ENCODE measurements around the gene MED17.
"Not testable (repeated sequence)": the region's sequence is repeated elsewhere in the genome, so short reads cannot be mapped to it uniquely, and the experiment has no call there.

Gene MED17, protein sequence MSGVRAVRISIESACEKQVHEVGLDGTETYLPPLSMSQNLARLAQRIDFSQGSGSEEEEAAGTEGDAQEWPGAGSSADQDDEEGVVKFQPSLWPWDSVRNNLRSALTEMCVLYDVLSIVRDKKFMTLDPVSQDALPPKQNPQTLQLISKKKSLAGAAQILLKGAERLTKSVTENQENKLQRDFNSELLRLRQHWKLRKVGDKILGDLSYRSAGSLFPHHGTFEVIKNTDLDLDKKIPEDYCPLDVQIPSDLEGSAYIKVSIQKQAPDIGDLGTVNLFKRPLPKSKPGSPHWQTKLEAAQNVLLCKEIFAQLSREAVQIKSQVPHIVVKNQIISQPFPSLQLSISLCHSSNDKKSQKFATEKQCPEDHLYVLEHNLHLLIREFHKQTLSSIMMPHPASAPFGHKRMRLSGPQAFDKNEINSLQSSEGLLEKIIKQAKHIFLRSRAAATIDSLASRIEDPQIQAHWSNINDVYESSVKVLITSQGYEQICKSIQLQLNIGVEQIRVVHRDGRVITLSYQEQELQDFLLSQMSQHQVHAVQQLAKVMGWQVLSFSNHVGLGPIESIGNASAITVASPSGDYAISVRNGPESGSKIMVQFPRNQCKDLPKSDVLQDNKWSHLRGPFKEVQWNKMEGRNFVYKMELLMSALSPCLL

DNA sequence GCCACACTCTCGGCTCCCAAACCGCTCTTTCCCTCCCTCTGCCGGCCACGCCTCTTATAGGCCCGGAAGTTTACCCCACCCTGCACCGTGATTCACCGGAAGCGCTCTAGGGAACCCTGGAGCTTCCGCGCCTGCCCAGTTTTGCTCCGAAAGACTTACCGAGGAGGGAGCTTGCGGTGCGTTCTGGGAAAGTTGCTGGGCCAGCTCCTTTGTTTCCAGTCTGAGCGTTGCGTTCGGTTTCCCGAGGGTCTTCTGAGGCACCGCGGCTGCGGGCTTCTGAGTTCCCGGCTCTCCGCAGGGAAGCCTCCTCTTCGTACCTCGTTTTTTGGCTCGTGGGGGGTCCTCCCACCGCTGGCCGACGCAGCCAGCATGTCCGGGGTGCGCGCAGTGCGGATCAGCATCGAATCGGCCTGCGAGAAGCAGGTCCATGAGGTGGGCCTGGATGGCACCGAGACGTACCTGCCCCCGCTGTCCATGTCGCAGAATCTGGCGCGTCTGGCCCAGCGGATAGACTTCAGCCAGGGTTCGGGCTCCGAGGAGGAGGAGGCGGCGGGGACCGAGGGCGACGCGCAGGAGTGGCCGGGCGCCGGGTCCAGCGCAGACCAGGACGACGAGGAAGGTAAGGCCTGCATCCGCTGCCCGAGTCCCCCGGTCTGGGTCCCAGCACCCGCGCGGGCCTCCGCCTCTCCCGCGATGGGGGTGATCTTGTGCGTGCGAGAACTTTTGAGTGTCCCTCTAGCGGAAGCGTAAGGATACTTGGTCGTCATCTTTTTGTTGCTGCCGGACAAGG is at the start of gene MED17:
MED17 (plus strand) TSS at position 138 of the 790 bp plus-strand sequence; CDS start at position 370, 232 bp downstream.
- DNase-seq (ENCODE audit: low read depth in 1 of 2, low spot score in 1 of 2), result peak; percentile 81

DNA sequence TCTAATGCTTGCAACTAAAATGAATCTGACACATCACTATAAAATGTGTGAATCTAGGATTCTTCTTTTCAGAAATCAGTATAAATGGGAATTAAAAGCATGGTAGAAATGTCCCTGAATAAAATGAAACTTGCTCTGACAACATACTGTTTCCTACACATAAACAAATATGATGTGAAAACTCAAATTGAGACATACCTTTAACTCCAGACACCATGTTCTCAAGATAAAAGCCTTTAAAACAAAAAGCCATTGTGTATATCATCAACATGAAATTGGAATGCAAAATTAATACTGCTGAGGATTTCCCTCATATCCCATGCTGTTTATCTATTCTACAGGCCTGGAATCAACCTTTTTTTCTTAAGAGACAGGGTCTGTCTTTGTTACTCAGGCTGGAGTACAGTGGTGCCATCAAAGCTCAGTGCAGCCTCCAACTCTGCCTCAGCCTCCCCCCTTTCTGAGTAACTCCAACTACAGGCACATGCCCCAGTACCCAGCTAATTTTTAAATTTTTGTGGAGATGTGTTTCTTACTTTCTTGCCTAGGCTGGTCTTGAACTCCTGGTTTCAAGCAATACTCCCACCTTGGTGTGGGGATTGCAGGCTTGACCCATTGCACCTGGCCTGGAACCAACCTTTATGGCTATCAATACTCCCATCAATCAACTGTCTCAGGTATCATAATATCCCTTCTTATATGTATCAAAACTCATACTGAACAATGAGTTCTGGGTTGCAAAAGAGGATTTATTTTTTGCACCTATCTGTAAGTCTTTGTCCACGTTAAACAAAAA is 49.5 kb upstream of the MED17 start:
- DNase-seq (ENCODE audit: low read depth in 1 of 2, low spot score in 1 of 2), result no peak

DNA sequence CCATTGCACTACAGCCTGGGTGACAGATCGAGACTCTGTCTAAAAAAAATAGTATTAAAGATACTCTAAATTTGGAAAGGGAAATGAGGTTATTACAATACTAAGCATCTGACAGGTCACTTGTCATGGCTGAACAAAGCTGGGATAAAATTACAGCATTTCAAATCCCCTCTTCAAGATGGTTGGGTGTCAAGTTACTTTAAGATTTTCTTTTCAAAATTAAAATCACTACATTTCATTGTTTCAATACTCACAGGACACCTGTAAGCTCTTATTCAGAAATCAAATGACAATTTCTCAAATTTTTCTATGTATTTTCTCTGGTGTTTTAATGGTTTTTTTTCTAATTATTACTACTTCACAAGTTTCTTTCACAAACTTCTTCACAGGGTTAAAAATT is 48.5 kb upstream of the MED17 start:
- DNase-seq (ENCODE audit: low read depth in 1 of 2, low spot score in 1 of 2), result no peak

DNA sequence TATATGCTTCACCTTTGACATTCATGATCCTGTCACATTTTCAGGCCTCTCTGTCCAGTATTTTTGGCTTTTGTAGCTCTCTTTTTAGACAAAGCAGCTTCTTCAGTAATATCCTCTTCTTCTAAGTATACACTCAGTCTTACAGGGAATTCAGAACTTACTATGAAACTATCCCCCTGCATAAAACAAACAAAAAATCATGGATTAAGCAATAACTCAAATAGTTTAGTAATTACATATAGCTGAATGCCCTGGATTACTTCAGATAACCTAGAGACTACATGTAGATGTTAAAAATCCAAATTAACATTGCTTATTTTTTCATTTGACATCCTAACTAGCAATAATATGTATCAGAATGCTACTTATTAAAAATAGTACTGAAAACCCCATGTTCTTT is 48.0 kb upstream of the MED17 start:
- DNase-seq (ENCODE audit: low read depth in 1 of 2, low spot score in 1 of 2), result no peak

DNA sequence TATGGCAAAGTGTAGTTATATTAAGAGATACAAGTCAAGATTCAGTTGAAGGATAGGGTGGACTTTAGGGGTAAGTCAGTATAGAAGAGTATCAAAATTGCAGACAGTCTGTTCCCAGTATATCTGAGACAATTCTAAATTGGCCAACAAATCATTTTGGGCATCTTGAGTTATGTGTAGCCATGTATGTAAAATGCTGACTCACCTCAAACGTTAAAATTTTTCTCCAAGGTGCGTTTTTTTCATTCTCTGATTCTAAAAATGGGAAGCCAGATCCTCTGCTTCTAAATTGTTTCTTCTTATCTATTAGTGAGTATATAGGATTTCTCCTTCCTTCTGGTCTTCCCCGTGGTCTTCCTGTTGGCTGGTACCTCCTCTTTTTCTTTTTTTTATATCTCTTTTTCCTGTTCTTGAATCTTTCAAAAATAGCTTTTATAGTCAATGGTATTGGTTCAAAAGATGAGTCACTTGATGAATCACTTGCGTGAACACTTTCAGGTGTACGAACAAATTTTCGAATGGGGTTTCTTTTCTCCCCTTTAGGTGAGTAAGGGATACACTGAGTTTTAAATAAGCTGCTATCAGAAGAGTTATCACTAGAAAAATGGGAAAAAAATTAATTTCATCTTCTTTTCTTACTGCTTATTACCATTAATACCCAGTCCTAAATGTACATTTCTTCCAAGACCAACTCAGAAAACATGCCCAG is 46.0 kb upstream of the MED17 start:
- no peak for DNase-seq (ENCODE audit: low read depth in 1 of 2, low spot score in 1 of 2)

DNA sequence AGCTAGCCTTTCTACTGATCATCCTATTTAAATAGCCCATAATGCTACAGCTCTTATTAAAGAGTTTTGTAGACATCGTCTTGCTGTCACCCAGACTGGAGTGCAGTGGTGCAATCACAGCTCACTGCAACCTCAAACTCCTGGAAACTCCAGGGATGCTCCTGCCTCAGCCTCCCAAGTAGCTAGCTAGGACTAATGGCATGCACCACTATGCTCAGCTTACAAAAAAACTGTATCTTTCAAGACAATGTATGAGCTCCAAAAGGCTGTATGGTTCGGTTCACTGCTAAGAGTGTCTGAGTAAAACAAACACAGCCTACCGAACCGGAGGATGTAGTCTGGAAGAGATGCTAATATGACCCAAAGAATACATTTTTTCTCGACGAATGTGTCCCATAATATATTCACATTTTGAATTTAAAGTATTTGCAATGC is 45.4 kb upstream of the MED17 start:
- no peak for DNase-seq (ENCODE audit: low read depth in 1 of 2, low spot score in 1 of 2)

DNA sequence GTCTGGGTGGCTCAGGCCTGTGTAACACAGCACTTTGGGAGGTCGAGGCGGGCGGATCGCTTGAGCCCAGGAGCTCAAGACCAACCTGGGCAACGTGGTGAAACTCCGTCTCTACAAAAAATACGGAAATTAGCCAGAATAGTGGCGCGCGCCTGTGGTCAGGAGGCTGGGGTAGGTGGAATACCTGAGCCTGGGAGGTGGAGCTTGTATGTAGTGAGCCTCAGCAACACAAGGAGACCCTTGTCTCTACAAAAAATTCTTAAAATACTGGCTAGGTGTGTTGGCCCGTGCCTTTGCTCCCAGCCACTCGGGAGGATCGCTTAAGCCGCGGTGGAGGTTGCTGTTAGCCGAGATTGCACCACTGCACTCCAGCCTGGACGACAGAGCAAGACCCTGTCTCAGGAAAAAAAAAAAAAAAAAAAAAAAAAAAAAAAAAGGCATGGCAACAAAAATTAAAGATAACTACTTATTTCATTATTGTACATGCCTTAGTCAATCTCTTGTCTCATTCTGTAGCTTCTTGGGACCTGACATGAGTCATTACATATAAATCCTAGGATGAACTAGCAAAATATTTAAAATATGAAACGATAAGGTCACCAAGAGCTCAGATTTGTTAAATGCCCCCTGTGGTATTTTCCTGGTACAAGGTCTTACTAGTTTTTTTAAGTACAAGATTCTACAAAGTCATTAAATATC is 43.9 kb upstream of the MED17 start:
- DNase-seq (ENCODE audit: low read depth in 1 of 2, low spot score in 1 of 2), result peak in 1 of 2 donors; percentile 10

DNA sequence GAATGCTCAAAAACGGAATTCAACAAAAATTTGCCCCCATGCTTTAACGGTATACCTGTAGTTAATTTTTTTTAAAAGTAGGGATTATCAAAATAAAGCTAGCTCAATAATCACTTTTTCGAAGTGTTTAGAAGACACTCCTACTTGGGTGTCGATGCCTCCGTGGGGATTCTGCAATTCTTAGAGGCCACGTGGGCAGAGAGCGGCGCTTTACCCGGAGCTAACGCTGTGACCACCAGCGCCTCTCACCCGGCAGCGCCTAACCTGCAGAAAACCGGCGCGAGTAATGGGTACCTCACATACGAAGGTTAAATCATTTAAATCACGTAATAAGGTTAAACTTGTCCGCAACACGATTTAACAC is 43.4 kb upstream of the MED17 start:
- DNase-seq (ENCODE audit: low read depth in 1 of 2, low spot score in 1 of 2), result peak; percentile 29 to 45

DNA sequence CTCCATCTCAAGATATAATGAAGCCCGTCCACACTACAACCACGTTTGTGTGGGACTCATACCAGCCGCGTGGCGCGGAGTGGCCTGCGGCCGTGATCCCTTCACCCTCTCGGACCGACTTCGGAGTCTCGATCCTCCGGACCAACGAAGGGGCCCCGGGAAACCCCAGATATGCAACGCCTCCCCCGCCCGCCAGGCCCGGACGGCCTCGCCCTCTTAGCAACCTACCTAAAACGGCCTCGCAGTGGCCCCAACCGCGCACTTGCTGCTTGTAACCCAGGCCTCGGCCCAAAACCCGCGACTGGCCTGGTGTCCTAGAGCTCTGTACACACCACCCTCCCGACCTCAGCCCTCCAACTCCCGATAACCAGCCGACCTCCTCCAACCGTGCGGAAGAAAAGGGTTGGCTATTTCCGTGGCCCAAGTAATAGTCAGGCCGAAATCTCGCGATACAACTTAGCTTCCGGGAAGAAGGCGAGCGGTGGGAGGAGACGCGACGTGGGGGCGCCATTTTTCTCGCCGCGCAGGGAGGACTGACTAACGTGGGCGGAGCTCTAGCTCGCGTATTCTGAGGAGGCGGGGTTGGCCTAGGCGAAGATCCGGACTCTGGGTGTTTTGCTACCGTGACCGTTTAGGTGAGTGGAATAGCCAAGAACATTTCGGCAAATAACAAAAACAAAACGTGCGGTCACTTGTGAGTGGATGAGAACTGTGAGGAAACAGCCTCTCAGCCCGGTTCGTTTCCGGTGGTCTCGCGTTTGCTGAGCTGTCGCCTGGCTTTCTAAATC is 42.8 kb upstream of the MED17 start, which contains the start of the genes C11orf54 and TAF1D:
C11orf54 (plus strand) TSS at position 579 of the 788 bp plus-strand sequence. CDS start 5,722 bp downstream, outside the sequence.
TAF1D (minus strand) TSS at position 402 of the 788 bp plus-strand sequence. CDS start 2,191 bp downstream, outside the sequence.
- peak; percentile 89 to 92 for DNase-seq (ENCODE audit: low read depth in 1 of 2, low spot score in 1 of 2)

DNA sequence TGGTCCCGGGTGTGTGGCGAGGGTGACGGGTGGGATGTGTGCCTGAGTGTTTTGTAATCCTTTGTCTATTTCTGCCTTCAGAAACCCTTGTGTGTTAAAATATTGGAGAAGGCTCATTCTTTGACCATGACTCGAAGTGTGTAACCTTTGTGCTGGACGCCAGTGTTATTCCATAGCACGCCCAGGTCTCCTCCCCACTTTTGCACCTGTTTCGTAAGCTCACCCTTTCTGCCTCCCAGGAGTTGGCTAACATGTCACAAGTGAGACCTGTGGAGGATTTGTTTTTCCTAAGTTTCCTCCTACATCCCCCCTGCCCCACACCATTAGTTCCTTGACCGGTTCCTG is 42.2 kb upstream of the MED17 start:
- DNase-seq (ENCODE audit: low read depth in 1 of 2, low spot score in 1 of 2), result no peak

DNA sequence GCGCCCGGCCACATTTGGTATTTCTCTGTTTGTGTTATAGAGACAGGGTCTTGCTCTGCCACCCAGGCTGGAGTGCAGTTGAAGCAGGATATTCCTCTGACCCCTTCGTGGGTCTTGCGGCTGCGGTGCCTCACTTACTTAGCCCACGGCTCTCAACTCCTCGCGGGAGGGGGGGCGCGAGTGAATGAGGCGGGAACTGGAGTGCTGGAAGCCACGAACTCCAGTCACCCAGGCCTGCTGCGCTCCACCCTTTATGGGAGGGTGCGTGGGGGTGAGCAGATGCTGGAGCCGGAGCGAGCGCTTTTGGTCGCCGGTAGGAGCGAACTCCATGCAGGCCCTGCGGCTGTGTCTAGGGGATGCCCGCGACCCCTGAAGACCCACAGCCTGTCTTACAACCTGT is 40.8 kb upstream of the MED17 start:
- no peak for DNase-seq (ENCODE audit: low read depth in 1 of 2, low spot score in 1 of 2)

DNA sequence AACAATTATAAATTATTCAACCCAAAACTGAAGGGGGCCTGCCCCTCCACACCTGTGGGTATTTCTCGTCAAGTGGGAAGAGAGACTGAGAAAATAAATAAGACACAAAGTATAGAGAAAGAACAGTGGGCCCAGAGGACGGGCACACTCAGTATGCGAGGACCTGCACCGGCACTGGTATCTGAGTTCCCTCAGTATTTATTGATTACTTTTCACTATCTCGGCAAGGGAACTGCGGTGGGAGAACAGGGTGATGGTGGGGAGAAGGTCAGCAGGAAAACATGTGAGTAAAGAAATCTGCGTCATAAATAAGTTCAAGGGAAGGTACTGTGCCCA is 39.4 kb upstream of the MED17 start:
- DNase-seq (ENCODE audit: low read depth in 1 of 2, low spot score in 1 of 2), result no peak

DNA sequence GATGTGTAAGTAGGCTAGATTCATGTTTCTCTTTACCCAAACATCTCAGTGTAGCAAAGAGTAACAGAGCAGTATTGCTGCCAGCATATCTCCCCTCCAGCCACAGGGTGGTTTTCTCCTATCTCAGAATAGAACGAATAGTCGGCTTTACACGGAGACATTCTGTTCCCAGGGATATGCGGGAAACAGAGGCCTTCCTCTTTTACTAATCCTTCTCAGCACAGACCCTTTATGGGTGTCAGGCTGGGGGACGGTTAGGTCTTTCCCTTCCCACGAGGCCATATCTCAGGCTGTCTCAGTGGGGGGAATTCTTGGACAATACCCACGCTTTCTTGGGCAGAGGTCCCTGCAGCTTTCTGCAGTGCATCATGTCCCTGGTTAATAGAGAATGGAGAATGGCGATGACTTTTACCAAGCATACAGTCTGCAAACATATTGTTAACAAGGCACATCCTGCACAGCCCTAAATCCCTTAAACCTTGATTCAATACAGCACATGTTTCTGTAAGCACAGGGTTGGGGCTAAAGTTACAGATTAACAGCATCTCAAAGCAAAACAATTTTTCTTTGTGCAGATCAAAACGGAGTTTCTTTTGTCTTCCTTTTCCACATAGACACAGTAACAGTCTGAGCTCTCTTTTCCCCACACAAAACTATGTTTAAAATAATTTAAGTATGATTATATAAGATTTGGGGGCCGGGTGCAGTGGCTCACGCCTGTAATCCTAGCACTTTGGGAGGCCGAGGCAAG is 38.9 kb upstream of the MED17 start:
- not testable (repeated sequence) for DNase-seq (ENCODE audit: low read depth in 1 of 2, low spot score in 1 of 2)

DNA sequence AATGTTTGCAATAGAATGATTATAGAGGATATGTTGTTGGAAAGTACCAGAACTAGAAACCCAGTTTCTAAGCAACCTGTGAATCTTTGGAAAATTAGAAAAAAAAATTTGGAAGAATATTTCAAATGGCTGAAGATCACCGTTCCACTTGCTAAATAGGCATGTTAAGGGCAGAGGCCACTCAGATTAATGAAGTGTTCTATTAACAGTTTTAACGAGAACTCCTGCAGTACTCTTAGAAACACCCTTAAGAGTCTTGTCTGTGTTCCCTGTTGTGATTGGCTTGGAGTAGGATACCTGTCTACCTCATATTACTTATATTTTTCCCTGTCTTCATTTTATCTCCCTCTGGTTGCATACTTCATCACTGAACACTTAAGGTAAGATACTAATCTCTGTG is 38.0 kb upstream of the MED17 start:
- no peak for DNase-seq (ENCODE audit: low read depth in 1 of 2, low spot score in 1 of 2)

DNA sequence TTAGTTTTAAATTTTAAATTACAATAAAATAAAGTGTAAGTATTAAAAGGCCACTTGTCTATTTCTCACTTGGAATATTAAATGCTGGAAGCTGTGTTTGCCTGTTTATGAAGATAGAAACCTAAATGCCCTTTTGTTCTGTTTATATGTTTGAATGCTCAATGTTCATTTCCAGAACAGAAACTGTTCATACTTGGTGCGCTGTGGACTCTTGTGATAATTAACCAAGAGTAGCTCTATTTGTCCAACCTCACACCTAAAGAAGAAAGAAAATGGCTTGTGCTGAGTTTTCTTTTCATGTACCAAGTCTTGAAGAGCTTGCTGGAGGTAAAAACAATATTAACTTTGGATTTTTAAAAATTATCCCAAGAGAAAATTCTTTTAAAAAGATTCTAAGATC is 37.0 kb upstream of the MED17 start:
- no peak for DNase-seq (ENCODE audit: low read depth in 1 of 2, low spot score in 1 of 2)

DNA sequence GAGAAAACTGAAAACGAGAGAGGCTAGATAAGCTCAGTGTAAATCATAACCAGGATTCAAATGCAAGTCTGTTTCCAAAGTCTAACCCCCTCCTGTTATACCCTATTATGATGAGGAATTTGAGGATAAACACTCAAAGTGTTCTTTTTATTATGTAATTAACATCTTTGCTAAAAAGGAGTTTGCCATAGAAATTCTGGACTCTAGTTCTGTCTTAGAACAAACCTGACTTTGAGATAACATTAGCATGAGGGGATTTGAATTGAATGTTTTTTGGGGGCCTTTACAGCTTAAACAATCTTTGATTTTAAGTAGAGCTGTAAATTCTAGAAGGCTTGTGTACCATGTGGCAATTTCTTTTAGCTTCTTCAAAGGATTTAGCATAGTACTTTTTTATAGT is 33.1 kb upstream of the MED17 start:
- DNase-seq (ENCODE audit: low read depth in 1 of 2, low spot score in 1 of 2), result no peak

DNA sequence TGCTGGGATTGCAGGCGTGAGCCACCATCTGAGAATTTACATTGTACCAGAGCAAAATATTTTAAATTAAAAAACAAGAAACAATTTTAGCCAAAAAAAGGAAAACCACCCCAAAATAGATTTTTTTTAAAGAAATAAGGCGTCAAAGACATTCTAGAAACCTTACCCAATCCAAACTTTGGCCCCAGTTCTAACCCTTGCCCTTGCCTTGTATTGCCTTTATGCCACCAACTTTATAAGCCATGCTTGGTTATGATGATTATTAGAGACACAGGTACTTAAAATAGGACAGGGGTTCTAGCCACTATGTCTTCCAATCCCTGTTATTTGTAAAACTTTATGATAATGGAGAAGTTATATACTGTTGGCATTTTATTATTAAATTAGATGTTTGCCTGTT is 30.8 kb upstream of the MED17 start:
- DNase-seq (ENCODE audit: low read depth in 1 of 2, low spot score in 1 of 2), result no peak

DNA sequence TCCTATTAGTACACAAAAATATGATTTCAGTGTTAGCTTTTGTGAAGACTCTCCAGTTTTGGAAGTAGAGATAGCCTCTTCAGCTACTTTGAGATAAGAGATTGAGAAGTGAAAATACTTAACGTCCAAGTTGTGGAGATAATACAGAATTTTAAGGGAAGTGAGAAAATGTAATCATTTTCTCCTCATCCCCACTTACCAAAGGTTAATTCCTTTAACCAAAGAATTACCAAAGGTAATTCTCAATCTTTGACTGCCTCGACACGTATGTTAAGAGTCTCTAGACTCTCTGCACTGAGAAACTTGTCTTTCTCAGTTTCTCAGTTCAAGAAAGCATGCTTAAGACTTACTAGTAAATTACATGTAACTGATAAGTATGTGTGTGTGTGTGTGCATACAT is 27.3 kb upstream of the MED17 start:
- DNase-seq (ENCODE audit: low read depth in 1 of 2, low spot score in 1 of 2), result no peak
